Smooth muscle cell of the coronary artery (primary cell): ENCODE data around the gene ARHGAP1. TPM values are rescaled to one million over a fixed set of nuclear protein-coding genes. Genes with fewer than 3 reads are reported as not detected.

Source experiments
- total RNA-seq: library from RNA; depleted of rRNA; stranded (reverse); fragments of >200 nt; gene quantifications from 2 replicates; pipeline ENCODE4 v1.2.3, GENCODE V29; 2014; ENCODE audit warnings: low replicate concordance

The ARHGAP1 gene
- 27.3 and 37.2 TPM in 2 replicates for total RNA-seq

GRCh38 chr11:46700241-46701077, at the start of gene ARHGAP1, which contains the start of gene ZNF408:
TSS of gene ARHGAP1 (minus strand) at chr11:46700619. CDS start at chr11:46696107, 4,512 bp downstream.
TSS of gene ZNF408 (plus strand) at chr11:46701031. CDS start at chr11:46701048, 17 bp downstream.

GRCh38 chr11:46719048-46719542, 18.7 kb upstream of the ARHGAP1 start, which contains the start of gene F2:
TSS of gene F2 (plus strand) at chr11:46719213. CDS start at chr11:46719236, 23 bp downstream.

Other genes with a start within 250 kb of the ARHGAP1 start
- gene AMBRA1, start 106.6 kb downstream of the ARHGAP1 start, total RNA-seq = 13.2 and 32.5 TPM in 2 replicates
- 3.2 and 6.9 TPM in 2 replicates for gene HARBI1, start 83.4 kb downstream of the ARHGAP1 start, total RNA-seq
- gene ATG13, start 83.1 kb downstream of the ARHGAP1 start, total RNA-seq = 35.5 and 82.1 TPM in 2 replicates
- gene ZNF408, start 412 bp upstream of the ARHGAP1 start, total RNA-seq = 5.7 and 6.2 TPM in 2 replicates
- 0.08 TPM in 1 of 2 replicates, not detected in the other for gene F2, start 18.6 kb upstream of the ARHGAP1 start, total RNA-seq
- 46.9 and 60.4 TPM in 2 replicates for gene CKAP5, start 145.7 kb upstream of the ARHGAP1 start, total RNA-seq
- gene LRP4, start 217.9 kb upstream of the ARHGAP1 start, total RNA-seq = 7.7 and 8.6 TPM in 2 replicates
- 6.7 and 18.3 TPM in 2 replicates for gene CSTPP1, start 236.1 kb upstream of the ARHGAP1 start, total RNA-seq